ENCODE data around the gene AP2B1.

Gene AP2B1

DNA sequence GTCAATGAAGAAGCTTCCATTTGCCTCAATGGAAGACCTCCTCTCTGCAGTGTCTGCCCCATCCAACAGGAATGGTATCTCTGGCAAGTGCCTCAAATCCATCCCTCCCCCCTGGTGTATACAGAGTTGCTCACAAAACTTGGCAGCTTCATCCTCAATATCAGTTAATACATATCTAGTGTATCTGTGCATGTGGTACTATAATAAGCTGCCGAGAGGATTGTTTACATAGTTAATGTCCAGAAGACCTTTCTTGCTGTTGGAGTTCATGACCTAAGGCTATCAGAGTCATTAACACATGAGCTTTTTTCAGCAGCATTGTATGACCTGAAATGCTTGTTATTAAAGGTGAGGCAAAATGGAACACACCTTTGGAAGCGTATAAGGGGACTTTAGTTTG lies 130.4 kb downstream of the AP2B1 start:
- DNase-seq (ENCODE audit: low read depth): no peak
- no peak overlapping the region for H3K4me3 ChIP-seq (ENCODE audit: low read length)
- TF ChIP-seq, protein P1, sequence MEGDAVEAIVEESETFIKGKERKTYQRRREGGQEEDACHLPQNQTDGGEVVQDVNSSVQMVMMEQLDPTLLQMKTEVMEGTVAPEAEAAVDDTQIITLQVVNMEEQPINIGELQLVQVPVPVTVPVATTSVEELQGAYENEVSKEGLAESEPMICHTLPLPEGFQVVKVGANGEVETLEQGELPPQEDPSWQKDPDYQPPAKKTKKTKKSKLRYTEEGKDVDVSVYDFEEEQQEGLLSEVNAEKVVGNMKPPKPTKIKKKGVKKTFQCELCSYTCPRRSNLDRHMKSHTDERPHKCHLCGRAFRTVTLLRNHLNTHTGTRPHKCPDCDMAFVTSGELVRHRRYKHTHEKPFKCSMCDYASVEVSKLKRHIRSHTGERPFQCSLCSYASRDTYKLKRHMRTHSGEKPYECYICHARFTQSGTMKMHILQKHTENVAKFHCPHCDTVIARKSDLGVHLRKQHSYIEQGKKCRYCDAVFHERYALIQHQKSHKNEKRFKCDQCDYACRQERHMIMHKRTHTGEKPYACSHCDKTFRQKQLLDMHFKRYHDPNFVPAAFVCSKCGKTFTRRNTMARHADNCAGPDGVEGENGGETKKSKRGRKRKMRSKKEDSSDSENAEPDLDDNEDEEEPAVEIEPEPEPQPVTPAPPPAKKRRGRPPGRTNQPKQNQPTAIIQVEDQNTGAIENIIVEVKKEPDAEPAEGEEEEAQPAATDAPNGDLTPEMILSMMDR (IDR thresholded peaks at IDR 0.05; ENCODE audit: insufficient read depth, low read depth, low read length, missing control alignments): no peak

DNA sequence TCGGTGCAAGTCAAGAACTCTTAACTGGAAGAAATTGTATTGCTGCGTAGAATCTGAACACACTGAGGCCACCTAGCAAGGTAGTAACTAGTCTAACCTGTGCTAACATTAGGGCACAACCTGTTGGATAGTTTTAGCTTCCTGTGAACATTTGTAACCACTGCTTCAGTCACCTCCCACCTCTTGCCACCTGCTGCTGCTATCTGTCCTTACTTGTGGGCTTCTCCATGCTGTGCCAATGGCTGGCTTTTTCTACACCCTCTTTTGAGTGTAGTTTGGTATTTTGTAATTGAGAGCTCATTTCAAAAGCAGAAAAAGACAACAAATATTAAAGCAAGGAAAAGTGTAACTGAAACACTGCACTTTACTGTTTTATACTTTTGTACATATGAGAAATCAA lies 136.6 kb downstream of the AP2B1 start:
- DNase-seq (ENCODE audit: low read depth): no peak
- no peak overlapping the region for H3K4me3 ChIP-seq (ENCODE audit: low read length)
- TF ChIP-seq, protein P1 (IDR thresholded peaks at IDR 0.05; ENCODE audit: insufficient read depth, low read depth, low read length, missing control alignments): no peak

DNA sequence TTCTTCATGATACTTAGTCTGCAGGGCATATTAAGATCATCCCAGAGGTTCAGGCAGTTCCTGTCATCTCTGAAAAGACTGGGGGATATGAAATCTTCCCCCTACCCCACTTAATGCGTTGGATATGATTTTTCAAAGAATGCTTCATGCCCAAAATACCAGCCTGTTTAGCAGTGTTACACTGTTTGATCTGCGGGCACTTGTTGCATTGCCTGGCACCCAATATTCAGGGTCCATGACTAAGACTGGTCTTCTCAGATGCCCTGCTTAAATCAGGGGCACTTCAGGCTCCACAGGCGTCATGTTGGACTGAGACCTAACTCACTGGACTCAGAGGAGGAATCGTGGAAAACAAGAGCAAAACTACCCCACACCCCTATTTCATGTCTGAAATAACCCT lies 137.9 kb downstream of the AP2B1 start:
- TF ChIP-seq, protein P1 (IDR thresholded peaks at IDR 0.05; ENCODE audit: insufficient read depth, low read depth, low read length, missing control alignments): no peak
- H3K4me3 ChIP-seq (ENCODE audit: low read length): no peak overlapping the region
- no peak for DNase-seq (ENCODE audit: low read depth)

DNA sequence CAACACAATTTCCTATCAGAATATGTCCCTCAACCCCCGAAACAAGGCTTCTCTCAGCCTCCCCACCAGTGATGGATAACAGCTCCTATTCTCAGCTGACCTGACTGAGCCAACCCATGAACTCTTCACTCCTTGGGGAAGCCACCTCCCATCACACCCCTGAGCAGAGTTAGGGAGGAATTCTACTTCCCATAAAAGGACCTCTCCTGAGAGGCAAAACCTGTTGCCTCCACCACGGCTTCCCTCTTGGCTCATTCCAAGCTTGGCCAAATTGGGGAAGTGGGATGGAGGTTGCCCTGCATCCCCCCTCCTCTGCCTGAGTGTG lies 138.6 kb downstream of the AP2B1 start:
- no peak overlapping the region for H3K4me3 ChIP-seq (ENCODE audit: low read length)
- TF ChIP-seq, protein P1 (IDR thresholded peaks at IDR 0.05; ENCODE audit: insufficient read depth, low read depth, low read length, missing control alignments): no peak
- no peak for DNase-seq (ENCODE audit: low read depth)

DNA sequence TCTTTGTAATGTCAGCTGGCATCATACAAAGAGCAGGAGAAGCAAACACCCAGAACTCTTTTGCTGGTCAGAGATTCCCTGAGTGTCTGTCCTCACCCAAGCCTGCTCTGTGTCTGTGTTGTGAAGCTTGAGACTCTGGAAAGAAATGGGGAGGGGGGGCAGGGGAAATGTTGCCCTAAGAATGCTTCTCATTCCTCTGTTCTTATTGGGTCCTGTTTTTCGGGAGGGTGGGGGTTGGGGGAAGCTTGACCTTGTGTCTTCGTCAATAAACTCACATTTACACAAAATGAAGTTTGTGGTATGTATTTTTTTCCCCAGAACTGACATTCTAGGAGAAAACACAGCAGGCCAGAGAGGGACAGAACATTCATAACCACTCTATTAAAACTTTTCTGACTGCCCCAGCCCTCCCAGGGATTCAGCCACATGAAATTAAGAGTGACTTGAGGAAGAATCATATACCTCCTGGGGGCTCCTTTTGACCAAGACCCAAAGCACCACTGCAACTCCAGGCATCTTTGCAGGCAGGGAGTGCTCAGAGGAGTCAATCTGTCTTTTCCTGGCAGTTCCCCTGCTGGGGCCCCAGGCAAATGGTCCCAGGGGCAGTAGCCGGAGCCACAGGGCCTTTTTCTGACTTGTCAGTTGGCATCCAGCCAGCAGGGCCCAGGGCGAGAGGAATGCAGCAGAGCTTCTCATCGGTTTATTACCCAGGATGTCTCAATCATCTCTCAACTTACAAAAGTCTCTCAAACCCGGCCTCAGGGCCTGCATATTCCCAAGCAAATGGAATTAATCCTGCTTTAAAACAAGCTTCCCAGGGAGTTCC lies 139.2 kb downstream of the AP2B1 start:
- TF ChIP-seq, protein P1 (IDR thresholded peaks at IDR 0.05; ENCODE audit: insufficient read depth, low read depth, low read length, missing control alignments): no peak
- peak; percentile 76 for DNase-seq (ENCODE audit: low read depth)
- no peak overlapping the region for H3K4me3 ChIP-seq (ENCODE audit: low read length)

DNA sequence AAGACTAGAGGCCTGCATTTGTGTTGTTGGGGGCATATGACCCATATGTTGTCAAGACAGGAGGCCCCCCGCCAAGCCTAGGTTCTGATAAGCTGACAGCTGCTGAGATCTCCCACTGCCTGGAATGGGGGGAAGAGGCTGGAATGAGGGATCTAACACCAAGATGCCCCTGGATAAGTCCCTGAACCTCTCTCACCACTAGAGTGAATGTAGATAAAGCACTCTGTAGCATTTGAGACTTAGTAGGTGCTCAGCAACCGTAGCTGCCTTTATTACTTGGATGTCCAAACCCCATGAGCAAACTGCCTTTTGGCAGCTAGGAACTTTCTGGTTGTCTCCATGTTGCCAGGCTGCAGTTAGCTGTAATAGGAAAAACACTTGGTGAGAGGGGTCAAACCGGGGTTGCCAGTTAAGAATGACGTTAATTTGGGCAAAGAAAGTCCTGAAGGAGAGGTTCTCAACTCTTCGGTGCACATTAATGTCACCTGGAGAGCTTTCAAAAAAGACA lies 139.9 kb downstream of the AP2B1 start:
- no peak for DNase-seq (ENCODE audit: low read depth)
- TF ChIP-seq, protein P1 (IDR thresholded peaks at IDR 0.05; ENCODE audit: insufficient read depth, low read depth, low read length, missing control alignments): no peak

DNA sequence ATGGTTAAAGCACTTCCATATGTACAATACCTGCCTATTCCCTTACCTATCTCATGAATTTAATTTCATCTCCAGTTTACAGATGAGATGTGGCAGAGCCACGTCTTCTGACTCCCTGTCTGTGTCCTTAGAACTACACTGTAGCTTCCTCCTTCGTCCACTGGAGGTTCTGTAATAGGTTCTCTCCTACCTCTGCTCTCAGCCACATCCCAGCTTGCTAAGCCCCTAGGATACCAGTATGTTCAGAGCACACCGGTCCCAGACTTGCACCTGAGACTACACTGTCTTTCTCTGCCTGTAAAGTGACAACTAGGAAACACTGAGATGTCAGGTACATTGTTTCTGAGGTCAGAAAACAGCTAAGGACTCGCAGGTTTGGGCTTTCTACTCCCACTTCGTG lies 140.5 kb downstream of the AP2B1 start:
- DNase-seq (ENCODE audit: low read depth): no peak
- no peak overlapping the region for H3K4me3 ChIP-seq (ENCODE audit: low read length)
- TF ChIP-seq, protein P1 (IDR thresholded peaks at IDR 0.05; ENCODE audit: insufficient read depth, low read depth, low read length, missing control alignments): no peak

More for the DNA sequence above, 139.9 kb downstream of the AP2B1 start:
- no peak overlapping the region for H3K4me3 ChIP-seq (ENCODE audit: low read length)
